ENCODE results near the gene ZFAND3. TPM values are rescaled to one million over a fixed set of nuclear protein-coding genes. Genes with fewer than 3 reads are reported as not detected.

Gene ZFAND3
- total RNA-seq, 1 experiment from 2014 or later = 22.2 TPM

GRCh38 chr6:37942606-37943376 is 123.3 kb downstream of the ZFAND3 start:
- Histone ChIP-seq H3K79me2 (ENCODE audit: low read length) (peaks cover 65% of the 10 kb centered on the region), H3K4me3 (ENCODE audit: low read length) (no peak overlapping the region), H3K9ac (ENCODE audit: low read length) (no peak overlapping the region), H3K9me2 (replicated peaks; ENCODE audit: low read length) (no peaks in the 10 kb centered on the region), H2AFZ (ENCODE audit: low read length) (no peak overlapping the region), H3K4me1 (ENCODE audit: insufficient read depth, low read length) (no peaks in the 10 kb centered on the region), H3K27me3 (ENCODE audit: low read length) (no peaks in the 10 kb centered on the region), H3K36me3 (ENCODE audit: low read depth, low read length) (no peaks in the 10 kb centered on the region), H3K4me2 (ENCODE audit: low read length) (no peak overlapping the region), H3K27ac (ENCODE audit: low read length) (no peak overlapping the region), H3F3A (ENCODE audit: low read length, unreplicated experiment) (no peaks in the 10 kb centered on the region), H3K9me3 (ENCODE audit: low read length) (no peaks in the 10 kb centered on the region), H4K20me1 (ENCODE audit: low read length) (peaks cover 11% of the 10 kb centered on the region)
- TF ChIP-seq EZH2 (IDR thresholded peaks at IDR 0.05; ENCODE audit: low read length, unreplicated experiment) (no peak), EZH2phosphoT487 (IDR thresholded peaks at IDR 0.05; ENCODE audit: borderline replicate concordance, low read length) (no peak), CTCF (conservative IDR thresholded peaks at IDR 0.05; ENCODE audit: low read depth, low read length) (no peak)
- BruUV-seq (replicated peaks) = no TSS peak
- ATAC-seq (no peak), DNase-seq (no peak)
- POLR2A ChIA-PET (ENCODE audit: unreplicated experiment) = no interaction called here
- intact Hi-C loops (cut with micrococcal nuclease) = loop anchor here (5.0 kb wide), 1 partner anchor 70 kb away; no protein-coding TSS in a partner anchor
- CTCF ChIA-PET = no interaction called here

GRCh38 chr6:37943436-37944058 is 124.0 kb downstream of the ZFAND3 start:
- Histone ChIP-seq H3K9me2 (replicated peaks; ENCODE audit: low read length) (no peaks in the 10 kb centered on the region), H3F3A (ENCODE audit: low read length, unreplicated experiment) (no peaks in the 10 kb centered on the region), H2AFZ (ENCODE audit: low read length) (no peak overlapping the region), H3K4me2 (ENCODE audit: low read length) (no peak overlapping the region), H3K9ac (ENCODE audit: low read length) (no peak overlapping the region), H3K4me1 (ENCODE audit: insufficient read depth, low read length) (no peaks in the 10 kb centered on the region), H3K27me3 (ENCODE audit: low read length) (no peaks in the 10 kb centered on the region), H4K20me1 (ENCODE audit: low read length) (peaks cover 11% of the 10 kb centered on the region), H3K9me3 (ENCODE audit: low read length) (no peaks in the 10 kb centered on the region), H3K36me3 (ENCODE audit: low read depth, low read length) (no peaks in the 10 kb centered on the region), H3K4me3 (ENCODE audit: low read length) (no peak overlapping the region), H3K79me2 (ENCODE audit: low read length) (peaks cover 70% of the 10 kb centered on the region), H3K27ac (ENCODE audit: low read length) (no peak overlapping the region)
- DNase-seq (no peak), ATAC-seq (no peak)
- intact Hi-C loops (cut with micrococcal nuclease) = loop anchor here (5.0 kb wide), 1 partner anchor 69 kb away; no protein-coding TSS in a partner anchor
- CTCF ChIA-PET = no interaction called here
- TF ChIP-seq EZH2phosphoT487 (IDR thresholded peaks at IDR 0.05; ENCODE audit: borderline replicate concordance, low read length) (no peak), EZH2 (IDR thresholded peaks at IDR 0.05; ENCODE audit: low read length, unreplicated experiment) (no peak), CTCF (conservative IDR thresholded peaks at IDR 0.05; ENCODE audit: low read depth, low read length) (no peak)
- POLR2A ChIA-PET (ENCODE audit: unreplicated experiment) = no interaction called here
- BruUV-seq (replicated peaks) = no TSS peak

- intact Hi-C loops (cut with micrococcal nuclease) = no loop called here
- H3K79me2 ChIP-seq (ENCODE audit: low read length) = peaks cover 84% of the 10 kb centered on the region
- no peak overlapping the region for H3K4me3 ChIP-seq (ENCODE audit: low read length)
- no peaks in the 10 kb centered on the region for H3K4me1 ChIP-seq (ENCODE audit: insufficient read depth, low read length)
- ATAC-seq = no peak
- H2AFZ ChIP-seq (ENCODE audit: low read length) = no peak overlapping the region
- no peaks in the 10 kb centered on the region for H3K9me2 ChIP-seq (replicated peaks; ENCODE audit: low read length)
- no peaks in the 10 kb centered on the region for H3F3A ChIP-seq (ENCODE audit: low read length, unreplicated experiment)
- no TSS peak for BruUV-seq (replicated peaks)
- no peaks in the 10 kb centered on the region for H3K9me3 ChIP-seq (ENCODE audit: low read length)
- no peak overlapping the region for H3K27ac ChIP-seq (ENCODE audit: low read length)
- H4K20me1 ChIP-seq (ENCODE audit: low read length) = peaks cover 17% of the 10 kb centered on the region
- ChIA-PET CTCF (no interaction called here), POLR2A (ENCODE audit: unreplicated experiment) (no interaction called here)
- H3K27me3 ChIP-seq (ENCODE audit: low read length) = no peaks in the 10 kb centered on the region
- no peak for TF ChIP-seq EZH2 (IDR thresholded peaks at IDR 0.05; ENCODE audit: low read length, unreplicated experiment)
- no peak for TF ChIP-seq CTCF (conservative IDR thresholded peaks at IDR 0.05; ENCODE audit: low read depth, low read length)
- H3K9ac ChIP-seq (ENCODE audit: low read length) = no peak overlapping the region
- H3K4me2 ChIP-seq (ENCODE audit: low read length) = no peak overlapping the region
- no peak for DNase-seq
- no peaks in the 10 kb centered on the region for H3K36me3 ChIP-seq (ENCODE audit: low read depth, low read length)
Observed at GRCh38 chr6:37946057-37946456, 126.5 kb downstream of the ZFAND3 start.

All from PC-3 (cell line).